IPS-NIHi7 (cell line): ENCODE measurements around the gene CFL2.
A peak's percentile ranks its signal among the peaks of the same experiment; 100 is the strongest.
"Not testable (repeated sequence)": the region's sequence is repeated elsewhere in the genome, so short reads cannot be mapped to it uniquely, and the experiment has no call there.

Experiments
- DNase-seq: peaks from one replicate; pipeline ENCODE4 v3.0.0; 2012; ENCODE audit warnings: mixed read lengths; ENCODE audit errors: extremely low spot score

Gene CFL2

GRCh38 chr14:34711796-34712712, 2.3 kb downstream of the CFL2 start:
- DNase-seq = no peak

GRCh38 chr14:34711169-34711568, 3.2 kb downstream of the CFL2 start:
- no peak for DNase-seq

GRCh38 chr14:34710744-34711143, 3.6 kb downstream of the CFL2 start:
- no peak for DNase-seq

GRCh38 chr14:34710006-34710405, 4.4 kb downstream of the CFL2 start:
- DNase-seq = no peak

GRCh38 chr14:34707722-34708121, 6.7 kb downstream of the CFL2 start:
- DNase-seq = no peak

- DNase-seq = no peak
These were observed 12.6 kb downstream of the CFL2 start for GRCh38 chr14:34701808-34702207.

GRCh38 chr14:34700622-34701130, 13.7 kb downstream of the CFL2 start:
- no peak for DNase-seq

- no peak for DNase-seq
These were observed 14.3 kb downstream of the CFL2 start for GRCh38 chr14:34699873-34700621.

GRCh38 chr14:34694216-34694615, 20.2 kb downstream of the CFL2 start:
- not testable (repeated sequence) for DNase-seq

- DNase-seq = peak; percentile 64
These were observed 21.0 kb downstream of the CFL2 start for GRCh38 chr14:34693228-34693939.

GRCh38 chr14:34692898-34693227, 21.5 kb downstream of the CFL2 start:
- no peak for DNase-seq

GRCh38 chr14:34692348-34692747, 22.0 kb downstream of the CFL2 start:
- DNase-seq = no peak

GRCh38 chr14:34691206-34691605, 23.2 kb downstream of the CFL2 start:
- DNase-seq = no peak

- DNase-seq = no peak
These were observed 25.8 kb downstream of the CFL2 start for GRCh38 chr14:34688470-34689206.

- no peak for DNase-seq
These were observed 28.5 kb downstream of the CFL2 start for GRCh38 chr14:34685819-34686428.

- no peak for DNase-seq
These were observed 29.8 kb downstream of the CFL2 start for GRCh38 chr14:34684578-34684977.

- DNase-seq = no peak
These were observed 31.5 kb downstream of the CFL2 start for GRCh38 chr14:34682787-34683321.

- DNase-seq = no peak
These were observed 33.5 kb downstream of the CFL2 start for GRCh38 chr14:34680806-34681479.

- no peak for DNase-seq
These were observed 35.7 kb downstream of the CFL2 start for GRCh38 chr14:34678735-34679134.

GRCh38 chr14:34678306-34678705, 36.1 kb downstream of the CFL2 start:
- no peak for DNase-seq
